ENCODE data around the gene ZNG1A.
"Not testable (repeated sequence)": the region's sequence is repeated elsewhere in the genome, so short reads cannot be mapped to it uniquely, and the experiment has no call there.

ZNG1A gene

DNA sequence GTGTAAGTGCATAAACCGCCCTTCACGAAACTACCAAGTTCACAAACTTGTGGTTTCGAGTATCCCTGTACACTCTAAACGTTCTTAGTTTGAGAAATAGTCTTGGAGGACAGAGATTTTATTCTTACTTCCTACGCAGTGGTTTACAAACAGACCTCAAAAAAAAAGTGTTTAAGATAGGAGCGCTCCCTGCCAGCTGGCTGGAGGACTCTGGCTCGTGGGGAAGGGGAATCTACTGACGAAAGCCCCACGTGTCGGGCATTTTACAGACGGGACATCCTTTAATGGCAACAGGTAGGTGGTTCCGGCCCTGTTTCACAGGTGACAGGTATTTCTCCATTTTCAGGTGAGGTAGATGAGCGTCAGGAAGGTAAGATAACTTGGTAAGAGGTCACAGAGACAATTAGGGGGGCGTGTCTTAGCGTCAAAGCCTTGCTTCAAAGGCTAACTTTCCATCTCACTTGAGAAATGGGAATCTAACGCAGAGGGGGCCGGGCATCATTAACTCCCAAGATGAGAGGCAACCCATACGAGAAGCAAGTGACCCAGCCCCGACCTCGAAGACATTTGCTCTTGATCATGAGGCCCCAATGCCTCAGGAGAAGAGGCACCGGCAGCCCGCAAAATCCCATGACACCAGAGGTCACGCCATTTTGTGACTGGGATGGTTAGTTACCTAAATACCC is 573 bp downstream of the ZNG1A start:
- not testable (repeated sequence) for DNase-seq (ENCODE audit: low spot score)

DNA sequence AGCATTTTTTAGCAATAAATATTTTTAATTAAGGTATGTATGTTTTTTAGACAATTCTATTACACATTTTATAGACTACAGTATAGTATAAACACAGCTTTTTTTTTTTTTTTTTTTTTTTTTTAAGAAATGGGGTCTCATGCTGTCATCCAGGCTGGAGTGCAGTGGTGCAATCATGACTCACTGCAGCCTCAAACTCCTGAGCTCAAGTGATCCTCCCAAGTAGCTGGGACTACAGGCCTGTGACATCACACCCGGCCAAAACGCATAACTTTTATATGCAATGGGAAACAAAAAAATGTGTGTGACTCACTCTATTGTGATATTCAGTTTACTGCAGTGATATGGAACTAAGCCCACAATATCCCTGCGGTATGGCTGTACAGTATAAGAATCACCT is 9.1 kb downstream of the ZNG1A start:
- DNase-seq (ENCODE audit: low spot score), result not testable (repeated sequence)

DNA sequence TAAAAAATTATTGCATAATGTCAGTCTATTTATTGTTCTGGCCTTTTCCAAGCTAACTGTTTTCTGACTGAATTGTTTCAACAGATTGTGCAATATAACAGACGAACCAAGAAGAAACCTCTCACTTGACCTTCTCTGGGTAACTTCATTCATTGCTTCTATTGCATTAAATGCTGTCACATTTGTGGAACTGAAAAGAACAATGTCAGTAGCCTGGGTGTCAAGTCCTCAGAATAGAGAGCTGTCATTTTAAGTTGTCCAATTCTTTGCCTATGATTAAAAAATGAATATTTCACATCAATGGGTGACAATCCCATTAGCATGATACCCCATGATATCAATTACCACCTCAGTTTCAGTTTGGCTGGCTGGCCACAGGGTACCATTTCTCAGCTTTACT is 19.0 kb downstream of the ZNG1A start:
- DNase-seq (ENCODE audit: low spot score), result not testable (repeated sequence)

DNA sequence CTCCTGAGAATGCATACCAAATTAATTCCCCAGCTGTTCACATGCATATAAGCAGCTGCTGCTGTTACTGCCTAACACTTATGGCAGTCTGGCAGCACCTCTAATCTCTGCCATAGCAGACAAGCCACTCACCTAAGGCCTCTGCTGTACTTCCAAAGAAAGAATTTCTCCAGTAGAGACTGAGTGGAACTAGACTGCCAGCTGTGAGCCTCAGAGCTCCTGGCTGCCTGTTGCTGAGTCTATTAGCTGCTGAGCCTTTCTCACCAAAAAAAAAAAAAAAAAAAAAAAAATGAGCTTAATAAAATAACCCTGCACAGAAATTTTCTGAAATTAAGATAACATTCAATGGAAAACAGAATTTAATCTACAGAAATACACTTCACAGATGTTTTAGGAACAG is 27.7 kb downstream of the ZNG1A start:
- not testable (repeated sequence) for DNase-seq (ENCODE audit: low spot score)

DNA sequence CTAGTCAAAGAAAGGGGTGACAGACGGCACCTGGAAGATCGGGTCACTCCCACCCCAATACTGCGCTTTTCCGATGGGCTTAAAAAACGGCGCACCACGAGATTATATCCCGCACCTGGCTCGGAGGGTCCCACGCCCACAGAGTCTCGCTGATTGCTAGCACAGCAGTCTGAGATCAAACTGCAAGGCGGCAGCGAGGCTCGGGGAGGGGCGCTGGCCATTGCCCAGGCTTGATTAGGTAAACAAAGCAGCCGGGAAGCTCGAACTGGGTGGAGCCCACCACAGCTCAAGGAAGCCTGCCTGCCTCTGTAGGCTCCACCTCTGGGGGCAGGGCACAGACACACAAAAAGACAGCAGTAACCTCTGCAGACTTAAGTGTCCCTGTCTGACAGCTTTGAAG is 39.0 kb downstream of the ZNG1A start:
- DNase-seq (ENCODE audit: low spot score), result not testable (repeated sequence)

DNA sequence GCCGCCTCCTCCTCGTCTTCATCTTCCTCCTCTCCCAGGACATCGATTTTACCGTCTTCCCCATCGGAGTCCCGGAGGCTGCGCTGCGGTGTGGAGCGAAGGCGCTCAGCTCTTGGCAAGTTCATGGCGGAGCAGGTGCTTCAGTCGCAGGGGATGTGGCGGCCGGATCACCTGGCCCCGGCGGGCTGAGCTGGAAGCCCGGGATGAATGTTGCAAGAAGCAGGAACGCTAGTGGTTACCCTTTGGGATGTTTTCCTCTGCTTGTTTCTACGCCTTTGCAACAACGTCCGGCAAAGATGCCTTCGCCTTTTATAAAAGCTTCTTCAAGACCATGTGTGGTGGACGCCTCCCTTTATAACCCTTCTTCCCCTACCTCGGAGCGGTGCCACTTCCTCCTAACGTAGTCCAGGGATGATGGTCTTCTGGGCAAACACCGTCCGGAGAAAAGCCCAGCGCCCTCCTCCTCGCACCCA is 60.8 kb downstream of the ZNG1A start, which contains the start of gene FOXD4:
Gene FOXD4, minus strand, starts transcription at position 423 of the 473 bp plus-strand sequence. Its CDS starts 298 bp downstream, at position 125.
- DNase-seq (ENCODE audit: low spot score), result not testable (repeated sequence)

DNA sequence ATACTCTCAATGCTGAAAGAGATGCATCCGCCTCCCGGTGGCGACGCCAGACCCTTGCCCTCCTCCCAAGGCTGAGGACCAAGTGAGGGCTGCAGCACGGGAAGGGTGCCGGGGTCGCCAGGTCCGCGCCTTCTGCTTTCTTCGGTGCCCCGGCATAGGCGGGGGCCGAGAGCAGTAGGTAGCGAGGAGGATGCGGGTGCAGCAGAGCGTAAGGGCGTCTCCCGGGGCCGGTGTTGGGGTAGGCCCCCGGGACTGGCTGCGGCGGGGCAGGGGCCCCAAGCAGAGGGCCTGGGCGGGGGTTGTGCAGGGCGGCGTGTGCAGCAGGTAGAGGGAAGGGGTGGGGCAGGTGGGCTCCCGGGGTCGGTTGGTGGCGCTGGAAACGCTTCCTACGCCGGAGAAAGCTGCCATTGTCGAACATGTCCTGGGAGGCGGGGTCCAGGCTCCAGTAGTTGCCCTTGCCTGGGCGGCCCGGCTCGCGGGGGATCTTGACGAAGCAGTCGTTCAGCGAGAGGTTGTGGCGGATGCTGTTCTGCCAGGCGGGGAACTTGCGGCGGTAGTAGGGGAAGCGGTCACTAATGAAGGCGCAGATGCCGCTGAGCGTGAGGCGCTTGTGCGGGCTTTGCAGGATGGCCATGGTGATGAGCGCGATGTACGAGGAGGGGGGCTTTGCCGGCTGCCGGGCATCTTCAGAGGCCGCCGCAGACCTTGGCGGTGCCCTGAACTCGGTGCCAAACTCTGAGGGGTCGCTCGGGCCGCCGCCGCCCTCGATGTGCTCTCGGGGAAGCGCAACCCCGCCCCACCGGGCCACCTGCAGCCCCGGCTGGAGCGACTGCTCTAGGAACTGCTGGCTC is 61.5 kb downstream of the ZNG1A start:
- DNase-seq (ENCODE audit: low spot score), result not testable (repeated sequence)

DNA sequence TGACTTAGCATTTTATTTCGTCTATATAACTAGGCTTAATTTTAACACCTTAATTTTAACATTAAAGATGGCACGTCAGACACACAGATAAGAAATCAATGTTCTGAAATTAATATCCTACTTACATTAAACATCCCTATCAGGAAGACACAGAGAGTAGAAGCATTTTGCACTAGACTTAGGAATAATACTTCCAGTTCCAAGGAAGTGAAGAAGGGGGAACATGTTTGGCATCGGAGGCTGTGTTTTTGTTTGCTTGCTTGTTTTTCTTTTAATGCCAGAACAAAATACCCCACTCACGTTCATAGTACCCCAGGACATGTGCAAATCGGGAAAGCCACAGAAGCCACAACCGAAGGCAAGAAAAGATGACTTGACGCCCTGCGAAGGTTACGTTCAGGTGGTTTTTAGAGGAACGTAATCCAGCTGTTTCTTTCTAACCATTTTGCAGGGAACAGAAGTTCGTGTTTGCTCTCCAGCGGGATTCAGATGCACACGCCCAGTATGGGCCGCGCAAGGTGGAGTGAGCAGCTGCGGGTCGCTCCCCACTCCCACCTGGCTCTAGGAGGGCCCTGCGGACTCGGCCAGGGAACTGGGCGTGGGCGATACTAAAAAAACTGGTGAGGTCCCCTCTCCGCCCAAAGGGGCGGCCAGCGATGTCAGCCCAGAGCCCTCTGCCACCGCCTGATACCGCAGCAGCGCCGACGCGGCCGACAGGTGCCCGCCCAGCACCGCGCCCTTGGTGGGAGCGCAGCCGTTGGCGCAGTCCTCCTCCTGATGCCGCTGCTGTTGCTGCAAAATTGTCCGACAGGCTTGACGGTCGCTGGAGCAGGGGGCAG is 62.4 kb downstream of the ZNG1A start:
- not testable (repeated sequence) for DNase-seq (ENCODE audit: low spot score)

DNA sequence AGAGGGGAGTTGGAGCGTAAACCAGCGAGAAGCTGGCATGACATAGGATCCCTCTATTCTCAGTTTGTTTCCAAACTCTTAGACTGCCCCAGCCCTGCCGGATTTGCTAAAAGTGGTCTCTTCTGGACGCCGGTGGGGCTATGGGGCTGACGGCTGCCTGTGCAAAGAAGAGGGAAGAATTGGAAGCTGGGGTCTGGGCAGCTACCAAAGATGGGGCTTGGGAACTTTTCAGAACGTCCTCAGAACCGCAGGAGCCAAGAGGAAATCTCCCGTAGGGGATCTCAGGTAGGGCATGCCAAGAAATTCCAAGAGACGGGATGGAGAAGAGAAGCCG is 63.8 kb downstream of the ZNG1A start:
- not testable (repeated sequence) for DNase-seq (ENCODE audit: low spot score)

DNA sequence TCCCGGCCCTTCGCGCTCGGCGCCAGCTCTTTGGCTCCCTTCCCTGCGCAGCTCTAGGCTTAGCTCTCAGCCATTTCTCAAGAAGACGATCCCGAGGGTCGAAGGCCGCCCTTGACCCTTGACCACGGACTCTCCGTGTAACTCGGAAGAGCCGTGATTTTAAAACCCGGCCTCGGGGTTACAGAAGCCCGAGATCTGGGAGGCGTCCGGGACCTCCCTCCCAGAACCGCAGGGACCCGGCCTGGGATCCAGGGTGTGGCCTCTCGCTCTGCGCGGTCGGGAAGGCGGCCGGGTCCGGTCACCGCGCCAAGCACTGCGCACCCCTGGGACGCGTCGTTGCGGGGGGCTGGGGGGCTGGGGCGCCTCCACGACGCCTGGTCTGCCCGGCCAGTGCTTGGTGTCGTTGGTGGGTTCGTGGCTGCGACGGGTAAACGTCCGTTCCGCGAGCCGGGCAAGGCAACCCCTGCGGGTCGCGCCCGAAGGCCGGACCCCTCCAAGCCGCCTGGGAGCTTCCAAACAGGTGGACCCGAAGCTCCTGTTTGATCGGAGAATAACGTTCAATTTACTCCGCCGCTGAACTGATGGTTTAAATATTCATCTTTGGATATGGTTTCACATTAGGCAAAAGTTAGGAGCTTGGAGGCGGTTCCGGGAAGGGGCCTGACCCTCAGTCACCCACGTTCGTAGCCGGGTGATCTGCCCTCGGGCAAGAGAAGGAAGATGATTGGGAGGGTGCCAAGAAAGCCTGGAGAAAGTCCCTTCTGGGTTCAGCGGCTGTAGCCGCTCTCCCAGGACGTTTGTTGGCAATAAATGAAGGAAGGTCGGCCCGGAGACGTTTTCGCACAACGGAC is 64.4 kb downstream of the ZNG1A start:
- DNase-seq (ENCODE audit: low spot score), result not testable (repeated sequence)

DNA sequence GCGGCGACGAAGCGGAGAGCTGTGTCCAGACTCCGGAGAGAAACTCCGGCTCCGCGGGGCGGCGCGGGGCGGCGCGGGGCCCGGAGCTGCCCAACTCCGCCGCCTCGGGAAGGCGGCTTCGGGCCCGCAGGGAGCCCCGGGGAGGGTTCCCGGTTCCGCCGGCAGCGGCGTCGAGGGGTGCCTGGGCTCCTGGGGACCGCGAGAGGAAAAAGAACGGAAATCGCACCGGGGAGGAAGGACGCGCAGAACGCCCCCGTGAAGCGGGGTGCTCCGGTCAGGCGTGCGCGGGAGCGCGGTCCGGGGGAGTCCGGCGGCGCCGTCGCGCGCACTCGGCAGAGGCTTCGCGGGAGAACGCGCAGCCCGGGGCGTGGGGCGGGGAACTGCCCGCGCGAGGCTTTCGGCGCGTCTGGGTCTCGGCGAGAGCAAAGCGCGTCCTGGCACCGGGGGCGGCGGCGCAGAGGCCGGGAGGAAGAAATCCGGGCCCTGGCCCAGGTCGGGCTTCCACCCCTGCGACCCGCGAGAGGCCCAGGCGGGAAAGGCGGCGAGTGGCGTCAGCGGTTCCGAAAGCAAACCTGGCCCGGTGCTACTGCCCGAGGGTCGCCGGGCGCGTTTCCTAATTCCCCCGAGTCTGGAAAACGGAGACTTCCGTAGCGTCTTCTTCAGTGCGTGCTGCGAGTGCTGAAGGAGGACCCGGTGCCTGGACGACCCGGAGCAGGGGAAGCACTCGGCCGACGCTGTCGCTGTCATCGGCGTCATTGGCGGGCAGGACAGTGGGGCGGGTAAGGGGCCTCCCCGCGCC is 65.2 kb downstream of the ZNG1A start:
- DNase-seq (ENCODE audit: low spot score), result not testable (repeated sequence)

DNA sequence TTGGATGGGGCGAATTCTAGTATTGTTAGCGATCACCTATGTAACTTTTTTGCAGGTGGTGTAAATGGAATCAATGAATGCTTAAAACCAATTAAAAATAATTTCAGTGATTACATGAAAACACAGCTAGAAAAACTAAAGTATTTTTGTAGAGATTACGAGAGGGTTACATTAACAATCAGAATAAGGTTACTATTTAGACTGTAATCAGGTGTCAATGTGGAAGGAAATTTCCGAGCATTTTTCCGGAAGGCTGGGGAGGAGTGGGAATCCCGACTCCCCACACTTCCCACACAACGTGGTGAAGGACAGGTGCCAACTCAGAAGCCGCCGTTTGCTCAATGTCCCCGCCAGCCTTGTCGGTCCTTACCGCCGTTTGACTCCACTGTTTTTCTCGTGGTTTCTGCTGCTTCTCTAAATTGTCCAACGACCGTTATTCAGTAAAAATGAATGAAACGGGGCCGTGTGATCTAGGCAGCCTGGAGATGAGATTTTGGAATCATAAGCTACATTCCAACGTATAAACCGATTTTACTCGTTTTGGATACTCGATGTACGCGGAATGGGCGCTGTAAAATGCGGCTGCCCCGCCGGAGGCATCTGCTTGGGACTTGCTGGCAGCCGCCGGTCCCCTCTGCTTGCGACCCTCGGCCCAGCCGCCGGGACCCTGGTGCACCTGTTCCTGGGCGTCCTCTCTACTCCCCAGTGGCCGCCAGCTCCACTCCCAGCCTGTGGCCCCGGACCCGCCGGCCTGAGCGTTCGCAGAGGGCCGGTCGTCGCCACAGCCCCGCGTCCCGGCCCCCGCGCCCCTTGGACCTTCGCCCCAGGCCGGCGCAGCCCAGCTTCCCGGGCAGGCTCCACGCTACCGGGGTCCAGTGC is 66.0 kb downstream of the ZNG1A start:
- DNase-seq (ENCODE audit: low spot score), result not testable (repeated sequence)

DNA sequence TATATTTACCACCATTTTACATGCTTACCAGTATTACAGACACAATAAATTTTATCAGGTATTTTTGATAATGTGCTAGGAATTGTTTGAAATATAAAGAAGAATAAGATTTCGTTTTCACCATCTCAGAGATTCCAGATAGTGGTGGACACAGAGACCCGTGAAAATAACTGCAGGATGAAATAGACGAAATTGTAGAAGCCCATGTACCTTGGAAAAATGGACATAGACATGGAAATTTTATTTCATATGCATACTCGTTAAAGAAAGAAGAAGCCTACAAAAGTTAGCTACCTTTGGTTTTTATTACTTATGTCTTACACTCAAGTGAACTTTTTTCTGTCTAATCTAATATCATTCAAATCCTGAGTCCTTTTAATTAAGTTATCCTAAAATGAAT is 68.2 kb downstream of the ZNG1A start:
- not testable (repeated sequence) for DNase-seq (ENCODE audit: low spot score)

DNA sequence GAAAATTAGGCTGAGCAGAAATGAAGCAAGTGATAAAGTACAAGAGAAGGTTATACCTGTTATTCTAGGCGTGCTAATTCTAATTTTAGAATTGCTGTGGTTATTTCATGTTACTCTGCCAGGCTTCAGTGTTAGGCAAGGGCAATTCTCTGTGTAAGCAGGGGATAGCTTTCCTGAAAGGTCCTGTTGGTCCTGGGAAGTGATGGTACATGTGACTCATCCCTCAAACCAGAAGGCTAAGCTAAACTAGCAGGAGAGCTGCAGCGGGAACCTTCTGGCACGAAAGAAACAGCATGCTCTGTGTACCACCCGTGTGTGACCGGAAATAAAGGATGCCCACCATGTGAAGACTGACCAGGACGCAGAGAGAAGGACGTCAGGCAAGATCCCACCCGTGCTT is 69.3 kb downstream of the ZNG1A start:
- DNase-seq (ENCODE audit: low spot score), result not testable (repeated sequence)

DNA sequence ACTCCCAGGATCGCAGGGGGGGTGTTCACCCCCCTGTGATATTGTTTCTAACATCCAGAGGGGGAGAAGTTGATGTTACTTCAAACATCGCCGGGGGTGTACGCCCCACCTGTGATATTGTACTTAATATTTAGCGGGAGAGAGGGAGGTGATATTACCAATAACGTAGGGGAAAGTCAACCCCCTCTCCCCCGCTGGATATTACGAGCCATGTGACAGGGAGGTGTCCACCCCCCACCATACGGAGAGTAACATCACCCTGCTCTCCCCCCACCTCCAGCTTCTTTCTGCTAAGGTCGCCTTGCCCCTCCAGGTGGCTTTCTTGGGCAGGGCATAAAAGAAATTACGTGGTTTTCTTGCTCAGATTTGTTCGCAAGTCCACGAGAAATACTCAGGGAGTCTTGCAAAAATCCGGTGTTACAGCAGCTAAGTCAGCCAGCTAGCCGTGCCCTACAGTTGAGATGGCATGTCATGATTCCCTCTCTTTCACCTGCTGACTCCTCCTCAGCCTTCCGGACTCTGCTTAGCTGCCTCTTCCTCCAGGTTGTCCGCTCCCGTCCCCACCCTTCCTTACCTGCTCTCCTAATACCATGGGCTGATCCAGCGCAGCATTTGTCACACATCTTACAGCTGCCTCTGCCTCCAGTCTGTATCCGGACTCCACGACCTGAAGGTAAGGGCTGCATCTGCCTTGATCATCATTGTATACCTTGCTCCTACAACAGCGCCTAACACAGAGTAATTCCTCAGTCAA is 69.9 kb downstream of the ZNG1A start:
- not testable (repeated sequence) for DNase-seq (ENCODE audit: low spot score)

DNA sequence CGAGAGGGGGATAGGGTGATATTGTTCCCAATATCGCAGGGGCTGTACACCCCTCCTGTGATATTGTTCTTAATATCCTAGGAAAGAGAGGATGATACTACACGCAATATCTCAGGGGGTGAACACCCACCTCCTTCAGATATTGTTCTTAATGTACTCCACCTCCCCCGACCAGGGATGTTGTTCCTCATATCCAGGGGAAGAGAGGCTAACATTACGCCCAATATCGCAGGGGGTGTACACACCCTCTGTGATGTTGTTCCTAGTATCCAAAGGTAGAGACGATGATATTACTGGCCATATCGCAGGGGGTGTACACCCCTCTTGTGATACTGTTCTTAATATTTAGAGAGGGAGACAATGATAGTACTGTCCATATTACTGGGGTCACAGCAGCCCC is 72.9 kb downstream of the ZNG1A start:
- not testable (repeated sequence) for DNase-seq (ENCODE audit: low spot score)

DNA sequence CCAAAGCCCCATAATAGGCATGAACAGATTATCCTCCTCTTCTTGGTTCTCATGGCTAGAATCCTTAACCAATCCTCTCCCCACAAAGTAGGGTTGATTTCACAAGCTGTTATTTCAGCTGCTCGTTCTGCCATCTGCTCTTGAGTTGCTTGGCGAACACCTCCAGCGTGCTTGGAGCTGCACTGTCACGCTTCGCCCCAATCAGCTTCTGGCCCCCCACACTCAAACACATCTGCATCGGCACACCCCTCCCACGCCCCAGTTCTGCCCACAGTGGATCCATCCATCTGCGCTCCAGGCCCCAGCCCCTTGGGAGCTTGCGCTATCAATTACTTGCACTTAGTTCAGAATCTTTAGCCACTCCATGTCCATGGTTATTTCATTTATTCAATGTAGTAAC is 78.4 kb downstream of the ZNG1A start:
- not testable (repeated sequence) for DNase-seq (ENCODE audit: low spot score)

DNA sequence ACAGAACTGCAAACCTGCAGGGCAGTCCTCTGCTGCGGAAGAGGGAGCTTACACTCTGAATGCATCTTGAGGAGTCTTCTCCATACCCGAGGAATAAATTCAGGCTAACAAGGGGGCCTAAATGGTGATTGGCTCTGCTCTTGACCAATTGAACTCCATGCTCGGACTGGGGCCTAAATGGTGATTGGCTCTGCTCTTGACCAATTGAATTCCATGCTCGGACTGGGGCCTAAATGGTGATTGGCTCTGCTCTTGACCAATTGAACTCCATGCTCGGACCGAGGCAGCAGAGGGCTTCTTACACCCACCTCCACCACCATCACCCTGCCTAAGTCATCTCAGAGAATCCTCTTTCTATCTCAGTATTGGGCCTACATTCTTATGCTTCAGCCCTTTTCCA is 79.0 kb downstream of the ZNG1A start:
- not testable (repeated sequence) for DNase-seq (ENCODE audit: low spot score)

DNA sequence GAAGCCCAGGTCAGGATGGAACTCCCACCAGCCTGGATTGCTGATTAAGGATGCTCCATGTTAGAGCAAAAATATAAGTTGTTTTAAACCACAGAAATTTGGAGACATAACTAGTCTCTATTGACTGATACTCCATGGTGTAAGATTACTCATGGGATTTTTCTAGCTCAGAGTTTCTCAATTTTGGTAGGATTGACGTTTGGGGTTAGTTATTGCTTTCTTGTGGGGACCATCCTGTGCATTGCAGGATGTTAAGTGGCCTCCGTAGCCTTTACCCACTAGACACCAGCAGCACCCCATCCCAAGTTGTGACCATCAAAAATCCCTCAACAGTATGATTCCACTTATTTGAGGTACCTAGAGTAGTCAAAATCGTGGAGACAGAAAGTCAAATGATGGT is 80.1 kb downstream of the ZNG1A start:
- DNase-seq (ENCODE audit: low spot score), result not testable (repeated sequence)

All from kidney capillary endothelial cell (primary cell).